GM18499 (cell line): Measurements from ENCODE around the gene SPPL3.

Source experiments
- ATAC-seq: cut with Tn5 transposase; IDR thresholded peaks from one replicate; pipeline ENCODE4 v1.9.1; 2021; ENCODE audit warnings: moderate number of reproducible peaks; ENCODE audit not compliant: insufficient read depth, unreplicated experiment

Gene SPPL3

GRCh38 chr12:120758798-120759590 lies 145.2 kb downstream of the SPPL3 start:
- ATAC-seq: no peak

DNA sequence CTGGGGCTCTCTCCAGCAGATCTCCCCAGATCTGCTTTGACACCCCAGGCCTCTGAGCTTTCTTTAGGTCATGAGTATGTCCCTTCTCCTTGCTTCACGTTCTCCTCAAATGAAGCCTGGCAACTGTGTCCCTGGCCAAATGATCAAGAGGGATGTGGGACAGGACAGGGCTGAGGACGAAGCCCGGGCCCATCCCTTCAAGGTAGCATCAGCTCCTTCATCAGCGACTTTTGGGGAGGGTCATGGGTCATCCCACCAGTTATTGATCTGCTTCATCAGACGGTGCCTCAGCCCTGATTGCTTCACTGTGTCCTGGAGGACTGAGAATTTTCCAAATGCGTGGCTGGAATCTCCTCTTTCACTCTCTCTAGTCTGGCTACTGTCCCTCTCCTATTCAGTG lies 146.2 kb downstream of the SPPL3 start:
- no peak for ATAC-seq

DNA sequence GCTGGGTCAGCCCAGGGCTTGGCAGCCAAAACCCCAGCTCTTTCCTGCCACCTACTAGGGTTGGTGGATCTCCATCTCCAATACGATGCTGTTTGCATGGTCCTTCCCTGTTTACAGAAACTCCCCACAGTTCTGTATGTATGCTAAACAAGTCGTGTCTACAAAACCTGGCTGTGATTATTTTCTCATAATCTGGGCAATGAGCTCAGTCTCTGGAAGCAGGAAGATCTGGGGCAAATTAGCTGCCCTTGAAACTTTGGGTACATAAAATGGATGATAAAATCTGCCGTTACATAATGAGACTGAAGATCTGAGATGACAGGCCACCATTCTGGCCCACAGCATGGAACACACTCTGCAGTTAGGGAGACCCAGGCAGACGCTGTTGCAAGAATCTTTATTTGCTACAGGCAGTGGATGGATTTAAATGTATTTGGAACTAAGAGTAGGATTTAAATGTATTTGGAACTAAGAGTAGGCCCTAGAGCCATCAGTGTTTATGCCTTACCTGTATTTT lies 146.9 kb downstream of the SPPL3 start:
- no peak for ATAC-seq

GRCh38 chr12:120755269-120755668 lies 148.9 kb downstream of the SPPL3 start:
- no peak for ATAC-seq

DNA sequence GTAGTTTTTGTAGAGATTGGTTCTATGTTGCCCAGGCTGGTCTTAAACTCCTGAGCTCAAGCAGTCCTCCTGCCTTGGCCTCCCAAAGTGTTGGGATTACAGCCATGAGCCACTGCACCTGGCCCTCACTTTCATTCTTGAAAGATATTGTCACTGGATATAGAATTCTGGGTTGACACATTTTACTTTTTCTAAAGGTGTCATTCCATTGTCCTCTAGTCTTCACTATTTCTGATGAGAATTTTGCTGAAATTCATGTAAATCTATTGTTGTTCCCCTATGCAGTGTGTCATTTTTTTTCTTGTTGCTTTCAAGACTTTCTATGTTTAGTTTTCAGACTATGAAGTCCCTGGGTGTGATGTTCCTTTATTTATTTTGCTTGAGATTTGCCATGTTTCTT lies 149.4 kb downstream of the SPPL3 start:
- ATAC-seq: no peak

DNA sequence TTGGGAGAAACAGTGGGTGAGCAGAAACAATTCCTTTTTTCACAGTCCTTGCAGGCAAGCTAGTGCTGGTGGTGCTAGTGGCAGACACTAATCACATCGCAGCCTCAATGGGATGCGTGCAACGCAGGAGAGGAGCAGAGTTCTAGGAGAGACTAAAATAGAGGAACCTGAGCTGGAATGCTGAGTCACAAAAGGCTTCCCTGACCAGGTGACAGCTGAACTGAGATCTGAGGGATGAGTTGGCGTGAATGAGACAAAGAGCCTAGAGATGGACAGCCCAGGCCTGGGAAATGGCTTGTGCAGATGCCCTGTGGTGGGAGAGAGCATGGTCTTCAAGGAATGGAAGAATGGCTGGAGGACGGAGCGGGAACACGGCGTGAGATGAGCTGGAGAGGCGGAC lies 152.8 kb downstream of the SPPL3 start:
- no peak for ATAC-seq

DNA sequence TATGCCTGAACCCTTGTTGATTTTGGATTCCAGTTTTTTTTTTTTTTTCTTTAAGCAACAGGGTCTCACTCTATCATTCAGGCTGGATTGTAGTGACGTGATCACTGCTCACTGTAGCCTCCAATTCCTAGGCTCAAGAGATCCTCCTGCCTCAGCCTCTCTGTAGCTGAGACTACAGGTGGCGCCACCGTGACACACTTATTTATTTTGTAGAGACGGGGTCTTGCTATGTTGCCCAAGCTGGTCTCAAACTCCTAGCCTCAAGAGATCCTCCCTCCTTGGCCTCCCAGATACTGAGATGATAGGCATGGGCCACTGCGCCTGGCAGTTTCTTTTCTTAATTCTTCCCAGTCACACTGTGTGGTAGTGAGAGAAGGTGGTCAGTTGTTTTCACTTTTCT lies 153.4 kb downstream of the SPPL3 start:
- no peak for ATAC-seq

DNA sequence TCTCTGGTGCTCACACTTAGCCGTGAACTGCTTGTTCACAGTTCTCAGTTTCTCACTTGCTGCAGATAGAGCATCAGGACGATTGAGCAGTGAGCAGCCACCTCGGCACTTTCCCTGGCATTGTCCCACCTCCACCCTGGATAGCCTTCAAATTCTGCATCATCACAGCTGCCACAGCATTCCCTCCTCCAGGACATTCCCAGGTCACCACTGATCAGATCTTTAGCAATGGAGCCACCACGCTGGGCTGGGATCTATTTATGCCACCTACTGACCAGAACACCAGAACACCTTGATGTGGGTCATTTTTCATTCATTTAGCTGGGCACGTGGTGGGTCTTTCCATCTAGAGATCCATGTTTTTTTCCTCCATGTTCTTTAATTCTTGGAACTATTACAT lies 154.9 kb downstream of the SPPL3 start:
- ATAC-seq: no peak

- ATAC-seq: no peak
Measured at GRCh38 chr12:120748242-120748641, 155.9 kb downstream of the SPPL3 start.

DNA sequence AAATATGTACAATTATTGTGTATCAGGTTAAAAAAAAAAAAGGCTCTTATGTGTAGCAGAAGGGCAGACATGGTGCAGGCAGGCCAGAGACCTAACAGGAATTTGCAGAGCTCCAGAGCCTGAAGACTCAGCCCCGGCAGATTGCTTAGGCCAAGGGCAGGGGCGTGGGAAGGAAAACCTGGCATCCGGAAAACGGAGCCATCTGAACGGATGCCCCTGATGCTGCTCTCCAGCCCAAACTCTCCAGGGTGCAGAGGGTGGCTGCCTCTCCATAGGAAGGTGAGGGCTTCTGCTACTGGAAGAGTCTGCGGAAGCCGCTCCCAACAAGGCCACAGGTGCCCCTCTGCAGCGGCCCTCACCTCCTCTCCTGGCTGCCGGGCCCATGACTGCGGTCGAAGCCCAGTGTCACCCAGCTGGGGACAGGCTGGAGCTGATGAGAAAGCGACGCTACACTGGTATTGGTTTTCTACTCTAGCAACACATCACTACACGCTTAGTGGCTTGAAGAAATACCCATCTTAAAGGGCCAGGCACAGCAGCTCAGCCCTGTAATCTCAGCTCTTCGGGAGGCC lies 159.2 kb downstream of the SPPL3 start:
- ATAC-seq: no peak

- ATAC-seq: no peak
Measured at GRCh38 chr12:120741476-120742421, 162.4 kb downstream of the SPPL3 start.

GRCh38 chr12:120740871-120741270 lies 163.3 kb downstream of the SPPL3 start:
- no peak for ATAC-seq

DNA sequence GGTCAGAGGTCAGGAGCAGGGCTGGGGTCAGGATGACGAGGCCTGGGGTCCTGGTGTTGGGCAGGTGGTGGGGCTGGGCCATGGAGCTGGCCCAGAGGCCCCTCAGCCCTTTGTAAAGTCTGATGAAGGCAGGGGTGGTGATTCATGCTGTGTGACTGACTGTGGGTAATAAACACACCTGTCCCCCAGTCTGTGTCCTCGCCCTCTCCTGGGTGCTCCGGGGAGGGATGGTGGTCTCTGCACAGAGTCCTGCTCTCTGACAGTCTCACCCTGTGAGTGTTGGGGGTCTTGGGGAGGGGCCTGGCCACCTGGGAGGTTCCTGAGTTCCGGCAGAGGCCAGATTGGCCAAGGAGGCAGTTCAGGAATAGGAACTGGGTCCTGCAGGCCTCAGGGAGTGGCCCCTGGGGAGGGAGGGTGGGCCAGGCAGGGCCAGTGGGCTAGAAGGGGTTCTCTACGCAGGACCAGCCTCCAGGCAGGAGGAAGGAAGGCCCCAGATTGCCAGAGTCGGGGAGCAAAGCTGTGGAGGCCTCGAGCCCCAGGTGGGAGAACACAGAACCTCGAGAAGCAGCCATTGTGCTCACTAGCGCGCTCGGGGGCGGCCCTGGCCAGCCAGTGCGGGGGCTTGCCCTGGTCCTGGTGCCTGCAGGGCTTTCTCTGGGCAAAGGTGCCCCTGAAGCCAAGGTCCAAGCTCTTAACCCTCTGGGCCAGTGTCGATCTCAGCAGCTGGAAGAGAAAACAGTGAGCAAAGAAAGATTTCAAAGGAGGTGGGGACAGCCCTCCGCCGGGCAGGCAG lies 164.1 kb downstream of the SPPL3 start:
- ATAC-seq: no peak

DNA sequence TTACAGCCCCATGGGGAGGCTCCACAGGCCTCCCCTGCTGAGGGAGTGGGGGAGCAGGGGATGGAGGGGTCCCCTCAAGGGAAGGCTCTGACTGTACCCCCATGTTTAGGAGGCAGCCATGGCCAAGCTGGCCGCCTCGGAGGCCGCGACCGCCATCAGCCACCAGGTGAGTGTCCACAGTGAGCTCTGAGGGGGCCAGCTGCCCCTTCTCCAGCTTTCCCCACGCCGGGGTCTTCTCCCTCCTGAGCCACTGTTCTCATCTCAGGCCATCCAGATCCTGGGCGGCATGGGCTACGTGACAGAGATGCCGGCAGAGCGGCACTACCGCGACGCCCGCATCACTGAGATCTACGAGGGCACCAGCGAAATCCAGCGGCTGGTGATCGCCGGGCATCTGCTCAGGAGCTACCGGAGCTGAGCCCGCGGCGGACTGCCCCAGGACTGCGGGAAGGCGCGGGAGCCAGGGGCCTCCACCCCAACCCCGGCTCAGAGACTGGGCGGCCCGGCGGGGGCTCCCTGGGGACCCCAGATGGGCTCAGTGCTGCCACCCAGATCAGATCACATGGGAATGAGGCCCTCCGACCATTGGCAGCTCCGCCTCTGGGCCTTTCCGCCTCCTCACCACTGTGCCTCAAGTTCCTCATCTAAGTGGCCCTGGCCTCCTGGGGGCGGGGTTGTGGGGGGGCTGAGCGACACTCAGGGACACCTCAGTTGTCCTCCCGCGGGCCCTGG lies 165.0 kb downstream of the SPPL3 start:
- ATAC-seq: no peak

DNA sequence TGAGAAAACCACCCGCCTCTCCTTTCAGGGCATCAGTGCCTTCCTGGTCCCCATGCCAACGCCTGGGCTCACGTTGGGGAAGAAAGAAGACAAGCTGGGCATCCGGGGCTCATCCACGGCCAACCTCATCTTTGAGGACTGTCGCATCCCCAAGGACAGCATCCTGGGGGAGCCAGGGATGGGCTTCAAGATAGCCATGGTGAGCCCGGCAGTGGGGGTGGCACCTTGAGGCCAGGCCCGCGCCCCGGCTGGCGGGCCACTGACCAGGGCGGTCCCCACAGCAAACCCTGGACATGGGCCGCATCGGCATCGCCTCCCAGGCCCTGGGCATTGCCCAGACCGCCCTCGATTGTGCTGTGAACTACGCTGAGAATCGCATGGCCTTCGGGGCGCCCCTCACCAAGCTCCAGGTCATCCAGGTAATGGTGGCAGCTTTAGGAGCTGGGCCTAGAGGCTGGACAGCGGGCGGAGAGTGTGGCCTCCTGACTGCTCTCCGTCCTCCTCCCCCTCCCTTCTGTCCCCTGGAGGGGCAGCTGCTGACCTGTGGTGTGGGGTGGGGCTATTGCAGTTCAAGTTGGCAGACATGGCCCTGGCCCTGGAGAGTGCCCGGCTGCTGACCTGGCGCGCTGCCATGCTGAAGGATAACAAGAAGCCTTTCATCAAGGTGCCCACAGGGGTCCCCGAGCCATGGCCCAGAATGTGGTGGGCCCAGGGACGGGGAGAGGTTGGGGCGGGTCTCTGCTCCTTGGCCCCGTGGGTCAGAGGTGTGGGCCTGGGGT lies 165.7 kb downstream of the SPPL3 start:
- no peak for ATAC-seq

DNA sequence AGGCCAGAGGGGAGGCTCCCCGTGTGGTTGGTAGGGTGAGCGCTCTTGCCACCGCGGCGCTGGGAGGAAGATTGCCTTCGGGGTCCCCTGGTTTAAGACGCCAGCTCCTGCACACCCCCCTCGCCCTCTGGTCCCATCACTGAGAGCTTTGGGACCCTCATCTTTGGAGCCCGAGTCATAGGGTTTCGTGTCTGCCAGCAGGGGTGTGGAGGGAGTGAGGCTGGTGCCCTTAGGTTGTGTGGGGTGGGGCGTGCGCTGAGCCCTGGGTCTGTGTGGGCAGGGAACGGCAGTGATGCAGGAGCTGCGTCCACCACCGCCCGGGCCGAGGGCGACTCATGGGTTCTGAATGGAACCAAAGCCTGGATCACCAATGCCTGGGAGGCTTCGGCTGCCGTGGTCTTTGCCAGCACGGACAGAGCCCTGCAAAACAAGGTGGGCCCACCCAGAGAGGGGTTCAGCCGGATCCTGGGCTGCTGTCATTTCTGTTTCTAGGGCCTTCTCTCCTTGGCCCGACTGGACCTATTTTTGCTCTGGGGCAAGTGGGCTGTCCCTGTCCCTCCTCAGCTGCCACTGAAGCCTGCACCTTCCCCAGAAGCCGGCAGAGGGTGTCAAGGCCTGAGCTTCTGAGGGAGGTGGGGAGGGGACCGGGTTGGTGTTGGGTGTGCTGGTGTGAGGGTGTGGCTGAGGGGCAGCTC lies 166.5 kb downstream of the SPPL3 start:
- ATAC-seq: no peak

DNA sequence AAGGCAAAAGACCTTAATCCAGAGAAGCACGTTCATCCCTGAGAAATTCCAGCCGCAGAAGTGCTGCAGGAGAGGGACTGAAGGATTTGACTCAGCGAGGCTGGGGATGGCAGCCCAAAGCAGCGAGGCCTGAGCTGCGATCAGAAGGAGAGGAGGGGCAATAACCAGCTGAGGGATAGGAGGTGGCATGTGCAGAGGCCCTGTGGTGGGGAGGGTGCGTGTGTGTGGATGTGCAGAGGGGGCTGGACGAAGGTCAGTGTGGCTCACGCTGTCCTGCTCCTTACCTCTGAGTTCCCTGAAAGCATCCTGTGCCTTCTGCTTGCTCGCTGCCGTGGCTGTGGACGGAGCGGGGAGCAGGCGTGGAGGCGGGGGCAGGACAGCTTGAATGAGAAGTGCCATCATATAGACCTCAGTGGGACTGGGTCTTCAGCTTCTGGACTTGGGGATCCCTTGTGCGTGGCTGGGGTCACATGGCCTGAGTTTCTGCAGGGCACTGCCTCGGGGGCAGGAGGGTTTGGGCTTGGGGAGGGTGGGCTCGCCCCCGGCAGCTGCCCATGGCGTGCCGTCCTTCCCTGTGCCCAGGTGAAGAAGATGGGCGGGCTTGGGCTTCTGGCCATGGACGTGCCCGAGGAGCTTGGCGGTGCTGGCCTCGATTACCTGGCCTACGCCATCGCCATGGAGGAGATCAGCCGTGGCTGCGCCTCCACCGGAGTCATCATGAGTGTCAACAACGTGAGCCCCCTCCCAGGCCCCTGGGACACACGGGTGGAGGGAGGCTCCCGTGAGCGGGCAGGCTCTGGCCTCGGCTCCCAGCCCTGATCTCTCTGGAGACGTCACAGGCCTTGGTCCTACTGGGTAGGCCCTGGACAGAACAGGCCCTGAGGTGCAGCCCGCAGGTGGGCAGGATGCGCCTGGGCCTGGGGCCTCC lies 167.5 kb downstream of the SPPL3 start:
- no peak for ATAC-seq
